ENCODE results near the gene SLC6A1. TPM values are rescaled to one million over a fixed set of nuclear protein-coding genes. Genes with fewer than 3 reads are reported as not detected.

SLC6A1 gene
- total and polyA plus RNA-seq, 2 of the 8 experiments (the other 6 are each of a cell fraction or from before 2014, with no cell fraction given): 0.30 to 0.63 TPM

- Histone ChIP-seq H3K36me3 (ENCODE audit: control insufficient read depth in 2 of 4, insufficient read depth in 4 of 4, low read length in 3 of 4) (no peaks in the 10 kb centered on the region), H4K91ac (replicated peaks; ENCODE audit: insufficient read length, low read length) (no peak overlapping the region), H2BK12ac (ENCODE audit: low read depth, low read length) (no peak overlapping the region), H2AFZ (ENCODE audit: low read length) (no peak overlapping the region), H4K8ac (ENCODE audit: extremely low read depth, insufficient read depth, low read length) (no peak overlapping the region), H3K4me3 (ENCODE audit: extremely low read depth in 1 of 4, insufficient read depth in 2 of 4, low read depth in 3 of 4, low read length in 4 of 4) (no peak overlapping the region), H3K56ac (replicated peaks; ENCODE audit: insufficient read length, low read depth, low read length) (no peak overlapping the region), H3K4me2 (ENCODE audit: insufficient read depth in 1 of 2, low read depth in 2 of 2, low read length in 2 of 2) (no peak overlapping the region), H3K4me1 (replicated peaks in 1 of 4; ENCODE audit: control insufficient read depth in 3 of 4, insufficient read depth in 4 of 4, low read length in 3 of 4) (no peaks in the 10 kb centered on the region), H3K27ac (ENCODE audit: low read depth, low read length) (no peak overlapping the region), H2BK15ac (ENCODE audit: low read length) (no peak overlapping the region), H3K23me2 (ENCODE audit: low read depth, low read length) (no peaks in the 10 kb centered on the region), H3K9ac (replicated peaks in 1 of 4; ENCODE audit: extremely low read depth in 1 of 4, low read depth in 3 of 4, low read length in 3 of 4) (no peak overlapping the region), H3K79me1 (ENCODE audit: low read depth, low read length) (no peaks in the 10 kb centered on the region), H3K79me2 (ENCODE audit: control insufficient read depth in 1 of 2, insufficient read depth in 2 of 2, low read length in 2 of 2) (no peaks in the 10 kb centered on the region), H2BK120ac (replicated peaks; ENCODE audit: low read depth, low read length) (no peak overlapping the region), H2AK5ac (ENCODE audit: low read depth, low read length) (no peak overlapping the region), H3K23ac (ENCODE audit: insufficient read length) (no peak overlapping the region), H4K20me1 (replicated peaks in 1 of 2; ENCODE audit: control insufficient read depth in 1 of 2, insufficient read depth in 2 of 2, low read length in 2 of 2) (peaks cover 0 to 3% of the 10 kb centered on the region in 2 experiments), H3K4ac (replicated peaks; ENCODE audit: insufficient read length, low read depth, low read length) (no peak overlapping the region), H2BK20ac (ENCODE audit: low read length) (no peak overlapping the region), H2BK5ac (ENCODE audit: low read depth, low read length) (no peak overlapping the region), H3K14ac (ENCODE audit: insufficient read length) (no peak overlapping the region), H3K9me3 (ENCODE audit: insufficient read depth in 2 of 2, low read depth in 1 of 2, low read length in 1 of 2) (peaks cover 10 to 12% of the 10 kb centered on the region in 2 experiments), H4K5ac (ENCODE audit: insufficient read length, low read depth, low read length) (no peak overlapping the region), H3K18ac (ENCODE audit: extremely low read depth, low read length) (no peak overlapping the region), H3K27me3 (replicated peaks in 1 of 4; ENCODE audit: control insufficient read depth in 3 of 4, extremely low read depth in 1 of 4, insufficient read depth in 3 of 4, low read length in 3 of 4) (peaks cover 0 to 6% (median under 1%) of the 10 kb centered on the region in 4 experiments; a peak in 2 of 7 replicates)
- WGBS, 2 experiments (ENCODE audit: extremely low coverage in 1 of 2, insufficient coverage in 1 of 2, insufficient read length in 1 of 2, insufficient replicate concordance in 2 of 2, low coverage in 1 of 2, low lambda C conversion rate in 2 of 2, missing lambda C conversion rate in 1 of 2): 98% methylated on average over 10 of the region's 10 CpGs; no CpG with 5 or more reads in 1 of the 2 experiments
- POLR2A ChIA-PET (ENCODE audit: partially characterized antibody): interaction anchor here (1.3 kb wide), 1 partner anchor 15 kb away, joined by 3 read pairs; no protein-coding TSS in a partner anchor
- DNase-seq (ENCODE audit: low read depth in 1 of 2, low spot score in 2 of 2) (no peak), FAIRE-seq (no peak)
- CTCF ChIA-PET (ENCODE audit: partially characterized antibody): interaction anchor here (0.6 to 6.9 kb wide), 17 partner anchors 8 to 702 kb away, joined by 3 to 48 read pairs (median 3); no protein-coding TSS in a partner anchor
- no peak for TF ChIP-seq POLR2AphosphoS5 (IDR thresholded peaks at IDR 0.05; ENCODE audit: low read depth, low read length)
- TF ChIP-seq TAF7 (optimal IDR thresholded peaks at IDR 0.05; ENCODE audit: borderline replicate concordance, low read depth, low read length): no peak
- no peak for TF ChIP-seq EP300 (IDR thresholded peaks at IDR 0.05; ENCODE audit: borderline replicate concordance in 1 of 2, low read depth in 2 of 2, low read length in 2 of 2)
- no peak for TF ChIP-seq CEBPB (IDR thresholded peaks at IDR 0.05; ENCODE audit: low read depth, low read length)
- no peak for TF ChIP-seq MAFK (IDR thresholded peaks at IDR 0.05; ENCODE audit: low read depth, low read length)
- no peak for TF ChIP-seq ATF3 (IDR thresholded peaks at IDR 0.05; ENCODE audit: insufficient read depth, low read depth, low read length)
- no peak for TF ChIP-seq POU5F1 (IDR thresholded peaks at IDR 0.05; ENCODE audit: low read depth, low read length)
- TF ChIP-seq RBBP5 (IDR thresholded peaks at IDR 0.05; ENCODE audit: borderline replicate concordance, low read depth, low read length): no peak
- no peak for TF ChIP-seq TBP (IDR thresholded peaks at IDR 0.05; ENCODE audit: low read depth, low read length)
- no peak for TF ChIP-seq CTBP2 (IDR thresholded peaks at IDR 0.05; ENCODE audit: borderline replicate concordance, insufficient read depth, insufficient read length, low read length)
- TF ChIP-seq, protein P1, sequence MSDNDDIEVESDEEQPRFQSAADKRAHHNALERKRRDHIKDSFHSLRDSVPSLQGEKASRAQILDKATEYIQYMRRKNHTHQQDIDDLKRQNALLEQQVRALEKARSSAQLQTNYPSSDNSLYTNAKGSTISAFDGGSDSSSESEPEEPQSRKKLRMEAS (IDR thresholded peaks at IDR 0.05): no peak
- no peak for TF ChIP-seq GTF2F1 (IDR thresholded peaks at IDR 0.05; ENCODE audit: borderline replicate concordance, low read depth, low read length)
- TF ChIP-seq EZH2 (IDR thresholded peaks at IDR 0.05; ENCODE audit: low read depth, low read length, severe bottlenecking): no peak
These were observed 29.6 kb downstream of the SLC6A1 start for GRCh38 chr3:11022115-11022514.

Measured in H1 (cell line).